CD14-positive monocyte (primary cell): ENCODE data around the gene KIAA0319L. TPM values are rescaled to one million over a fixed set of nuclear protein-coding genes. Genes with fewer than 3 reads are reported as not detected.

Source experiments
- DNase-seq, 3 donors: peaks; one replicate each; pipeline ENCODE4 v3.0.0-alpha.2; 2011 to 2022
- H2AFZ ChIP-seq: 2 replicates; pipeline ENCODE4 v1.6.0; 2012; ENCODE audit warnings: mild to moderate bottlenecking, low read depth, low read length, inconsistent platforms; ENCODE audit not compliant: insufficient read depth, poor library complexity, severe bottlenecking
- H3K27ac ChIP-seq, 2 donors: 1 replicate in 1 of 2; 2 replicates in 1 of 2; pipeline ENCODE4 v1.5.1; 2012 to 2013; ENCODE audit warnings: low read length in 2 of 2, control low read depth in 1 of 2, inconsistent platforms in 1 of 2, low read depth in 1 of 2, mild to moderate bottlenecking in 1 of 2
- H3K27me3 ChIP-seq, 2 donors: one replicate each; pipeline versions ENCODE4 v1.6.0 to v1.6.1; 2011 to 2013; ENCODE audit warnings: low read length in 2 of 2; ENCODE audit not compliant: control insufficient read depth in 2 of 2, insufficient read depth in 2 of 2
- H3K36me3 ChIP-seq, 2 donors: replicated peaks in 1 of 2; 1 replicate in 1 of 2; 2 replicates in 1 of 2; pipeline versions ENCODE4 v1.5.1 to v1.6.1; 2012 to 2013; ENCODE audit warnings: low read length in 2 of 2, control low read depth in 1 of 2, inconsistent platforms in 1 of 2, mild to moderate bottlenecking in 1 of 2; ENCODE audit not compliant: insufficient read depth in 2 of 2, control insufficient read depth in 1 of 2
- H3K4me1 ChIP-seq, 2 donors: 1 replicate in 1 of 2; 2 replicates in 1 of 2; pipeline versions ENCODE4 v1.5.1 to v1.6.1; 2012 to 2013; ENCODE audit warnings: low read length in 2 of 2, control low read depth in 1 of 2, inconsistent platforms in 1 of 2, mild to moderate bottlenecking in 1 of 2, moderate library complexity in 1 of 2; ENCODE audit not compliant: insufficient read depth in 2 of 2, control insufficient read depth in 1 of 2
- H3K4me2 ChIP-seq: replicated peaks from 2 replicates; pipeline ENCODE3; 2012; ENCODE audit warnings: low read length, moderate library complexity, mild to moderate bottlenecking; ENCODE audit not compliant: poor library complexity, severe bottlenecking; ENCODE audit errors: extremely low read depth
- H3K4me3 ChIP-seq, 3 experiments: fragments of 200-600 bp in 1 of 3; sonication (generic) in 1 of 3; replicated peaks in 1 of 3; 1 replicate in 2 of 3; 2 replicates in 1 of 3; pipeline ENCODE4 v1.5.1; 2011 to 2013; ENCODE audit warnings: low read length in 3 of 3, mild to moderate bottlenecking in 3 of 3, control low read depth in 2 of 3, low read depth in 2 of 3, inconsistent platforms in 1 of 3, moderate library complexity in 1 of 3
- H3K79me2 ChIP-seq: 2 replicates; pipeline ENCODE4 v1.6.0; 2012; ENCODE audit warnings: mild to moderate bottlenecking, control low read depth, inconsistent platforms, low read length, moderate library complexity; ENCODE audit not compliant: insufficient read depth
- H3K9ac ChIP-seq: 2 replicates; pipeline ENCODE4 v1.6.0; 2017; ENCODE audit warnings: low read length, mild to moderate bottlenecking; ENCODE audit not compliant: insufficient read depth, poor library complexity, severe bottlenecking
- H3K9me3 ChIP-seq, 2 donors: replicated peaks in 1 of 2; 1 replicate in 1 of 2; 2 replicates in 1 of 2; pipeline versions ENCODE4 v1.5.1 to v1.6.1; 2012 to 2013; ENCODE audit warnings: low read length in 2 of 2, control low read depth in 1 of 2; ENCODE audit not compliant: control insufficient read depth in 1 of 2, insufficient read depth in 1 of 2
- H4K20me1 ChIP-seq: 2 replicates; pipeline ENCODE4 v1.6.0; 2012; ENCODE audit warnings: mild to moderate bottlenecking, low read length, control low read depth, moderate library complexity; ENCODE audit not compliant: insufficient read depth
- H3K27ac Mint-ChIP-seq, 7 donors: one replicate each; pipeline ENCODE4 v1.8.0; 2020; ENCODE audit warnings: mild to moderate bottlenecking in 7 of 7, mixed read lengths in 7 of 7, moderate library complexity in 6 of 7, inconsistent platforms in 2 of 7
- H3K27me3 Mint-ChIP-seq, 3 donors: one replicate each; pipeline ENCODE4 v1.8.0; 2021 to 2022; ENCODE audit warnings: low read depth in 3 of 3, mild to moderate bottlenecking in 3 of 3, mixed read lengths in 3 of 3, moderate library complexity in 3 of 3, inconsistent platforms in 1 of 3
- H3K36me3 Mint-ChIP-seq, 2 donors: one replicate each; pipeline ENCODE4 v1.8.0; 2020; ENCODE audit warnings: mixed read lengths in 2 of 2, inconsistent platforms in 1 of 2, mild to moderate bottlenecking in 1 of 2
- H3K4me1 Mint-ChIP-seq: one replicate; pipeline ENCODE4 v1.8.0; 2020; ENCODE audit warnings: mild to moderate bottlenecking, mixed read lengths
- H3K4me3 Mint-ChIP-seq, 2 donors: one replicate each; pipeline ENCODE4 v1.8.0; 2020; ENCODE audit warnings: mild to moderate bottlenecking in 2 of 2, mixed read lengths in 2 of 2, moderate library complexity in 1 of 2
- H3K9me3 Mint-ChIP-seq, 7 donors: one replicate each; pipeline ENCODE4 v1.8.0; 2020 to 2022; ENCODE audit warnings: mixed read lengths in 7 of 7, mild to moderate bottlenecking in 6 of 7, moderate library complexity in 6 of 7, inconsistent platforms in 2 of 7
- WGBS: methylation state at CpG from one replicate; pipeline ENCODE4 v1.1.5; 2013; ENCODE audit warnings: missing lambda C conversion rate; ENCODE audit not compliant: insufficient coverage; 5-methylcytosine and 5-hydroxymethylcytosine counted together
- intact Hi-C, 2 donors: fragments of 100-400 bp; cut with micrococcal nuclease; formaldehyde crosslinking; loops; one replicate each; pipeline versions ENCODE4 v1.15.0 to v1.15.1; 2023
- polyA plus RNA-seq, 3 donors: library from polyadenylated mRNA; depleted of rRNA in 1 of 3; unstranded in 2 of 3; stranded (reverse) in 1 of 3; fragments of 300-500 nt in 2 of 3; fragments of >200 nt in 1 of 3; fragmentation: Illumina TruSeq in 2 of 3; gene quantifications; 1 replicate in 2 of 3; 2 replicates in 1 of 3; pipeline ENCODE4 v1.2.3, GENCODE V29; 2012 to 2021
- TF ChIP-seq, protein P1 (sequence below): fragments of 200-600 bp; IDR thresholded peaks from one replicate; pipeline ENCODE4 v1.8.0; 2022; ENCODE audit warnings: antibody characterized with exemption, mild to moderate bottlenecking

Gene KIAA0319L
- polyA plus RNA-seq, 3 donors = 20.6 to 75.3 (median 28.6) TPM

DNA sequence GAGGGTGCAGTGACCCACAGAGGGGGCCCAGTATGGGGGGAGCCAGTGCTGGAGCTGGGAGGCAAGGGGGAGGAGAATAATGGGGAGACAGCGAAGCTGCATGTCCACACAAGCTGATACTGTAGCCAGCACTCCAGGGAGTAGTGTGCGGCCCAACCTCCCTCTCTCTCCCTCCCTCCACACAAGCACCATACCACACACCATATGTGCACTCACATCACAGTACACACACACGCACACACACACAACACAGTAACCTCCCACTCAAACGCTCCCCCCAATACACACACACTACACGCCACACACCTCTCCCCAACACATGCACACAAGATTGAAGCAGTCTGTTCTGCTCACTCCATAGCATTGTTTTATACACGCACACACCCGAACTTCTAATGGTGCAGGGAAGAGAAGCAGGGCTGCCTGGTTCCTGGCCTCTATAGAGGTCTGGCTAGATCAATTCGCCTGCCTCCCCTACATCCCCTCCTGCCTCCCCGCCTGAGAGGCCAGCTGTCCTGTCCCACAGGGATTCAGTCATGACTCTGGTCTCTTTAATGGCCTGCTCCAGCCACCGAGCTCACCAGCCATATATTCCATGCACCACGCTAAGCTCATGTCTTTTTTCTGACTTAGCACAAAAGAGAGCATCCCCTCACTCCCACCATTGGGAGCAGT, 4.2 kb upstream of the KIAA0319L start:
- Mint-ChIP-seq H3K36me3 (peaks cover 41 to 50% of the 10 kb centered on the region in 2 donors), H3K27ac (no peak overlapping the region), H3K4me3 (no peak overlapping the region), H3K27me3 (no peaks in the 10 kb centered on the region), H3K4me1 (peaks cover 45% of the 10 kb centered on the region), H3K9me3 (no peaks in the 10 kb centered on the region)
- Histone ChIP-seq H4K20me1 (peaks cover 11% of the 10 kb centered on the region), H2AFZ (no peak overlapping the region), H3K4me3 (no peak overlapping the region), H3K9me3 (no peaks in the 10 kb centered on the region), H3K9ac (no peak overlapping the region), H3K4me2 (no peak overlapping the region), H3K27me3 (no peaks in the 10 kb centered on the region), H3K27ac (no peak overlapping the region), H3K36me3 (peaks cover 33 to 56% of the 10 kb centered on the region in 2 donors), H3K79me2 (peaks cover 10% of the 10 kb centered on the region), H3K4me1 (peaks cover 15 to 24% of the 10 kb centered on the region in 2 donors)
- intact Hi-C loops = loop anchor here in 1 of 2 donors (5.0 kb wide), 1 partner anchor 211 kb away; no protein-coding TSS in a partner anchor
- DNase-seq = no peak
- TF ChIP-seq, protein P1, sequence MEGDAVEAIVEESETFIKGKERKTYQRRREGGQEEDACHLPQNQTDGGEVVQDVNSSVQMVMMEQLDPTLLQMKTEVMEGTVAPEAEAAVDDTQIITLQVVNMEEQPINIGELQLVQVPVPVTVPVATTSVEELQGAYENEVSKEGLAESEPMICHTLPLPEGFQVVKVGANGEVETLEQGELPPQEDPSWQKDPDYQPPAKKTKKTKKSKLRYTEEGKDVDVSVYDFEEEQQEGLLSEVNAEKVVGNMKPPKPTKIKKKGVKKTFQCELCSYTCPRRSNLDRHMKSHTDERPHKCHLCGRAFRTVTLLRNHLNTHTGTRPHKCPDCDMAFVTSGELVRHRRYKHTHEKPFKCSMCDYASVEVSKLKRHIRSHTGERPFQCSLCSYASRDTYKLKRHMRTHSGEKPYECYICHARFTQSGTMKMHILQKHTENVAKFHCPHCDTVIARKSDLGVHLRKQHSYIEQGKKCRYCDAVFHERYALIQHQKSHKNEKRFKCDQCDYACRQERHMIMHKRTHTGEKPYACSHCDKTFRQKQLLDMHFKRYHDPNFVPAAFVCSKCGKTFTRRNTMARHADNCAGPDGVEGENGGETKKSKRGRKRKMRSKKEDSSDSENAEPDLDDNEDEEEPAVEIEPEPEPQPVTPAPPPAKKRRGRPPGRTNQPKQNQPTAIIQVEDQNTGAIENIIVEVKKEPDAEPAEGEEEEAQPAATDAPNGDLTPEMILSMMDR = no peak
- 94% methylated on average over 9 of the region's 11 CpGs for WGBS

DNA sequence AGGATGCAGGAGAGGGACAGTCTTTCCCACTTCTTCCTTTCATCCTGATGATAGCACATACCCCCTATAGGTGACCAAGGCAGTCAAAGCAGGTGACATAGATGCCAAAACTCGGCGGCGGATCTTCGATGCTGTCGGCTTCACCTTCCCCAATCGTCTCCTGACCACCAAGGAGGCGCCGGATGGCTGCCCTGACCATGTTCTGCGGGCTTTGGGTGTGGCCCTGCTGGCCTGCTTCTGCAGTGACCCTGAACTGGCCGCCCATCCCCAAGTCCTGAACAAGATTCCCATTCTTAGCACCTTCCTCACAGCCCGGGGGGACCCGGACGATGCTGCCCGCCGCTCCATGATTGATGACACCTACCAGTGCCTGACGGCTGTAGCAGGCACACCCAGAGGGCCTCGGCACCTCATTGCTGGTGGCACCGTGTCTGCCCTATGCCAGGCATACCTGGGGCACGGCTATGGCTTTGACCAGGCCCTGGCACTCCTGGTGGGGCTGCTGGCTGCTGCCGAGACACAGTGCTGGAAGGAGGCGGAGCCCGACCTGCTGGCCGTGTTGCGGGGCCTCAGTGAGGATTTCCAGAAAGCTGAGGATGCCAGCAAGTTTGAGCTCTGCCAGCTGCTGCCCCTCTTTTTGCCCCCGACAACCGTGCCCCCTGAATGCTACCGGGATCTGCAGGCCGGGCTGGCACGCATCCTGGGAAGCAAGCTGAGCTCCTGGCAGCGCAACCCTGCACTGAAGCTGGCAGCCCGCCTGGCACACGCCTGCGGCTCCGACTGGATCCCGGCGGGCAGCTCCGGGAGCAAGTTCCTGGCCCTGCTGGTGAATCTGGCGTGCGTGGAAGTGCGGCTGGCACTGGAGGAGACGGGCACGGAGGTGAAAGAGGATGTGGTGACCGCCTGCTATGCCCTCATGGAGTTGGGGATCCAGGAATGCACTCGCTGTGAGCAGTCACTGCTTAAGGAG, 3.3 kb upstream of the KIAA0319L start:
- DNase-seq = no peak
- Histone ChIP-seq H3K36me3 (peaks cover 30 to 48% of the 10 kb centered on the region in 2 donors), H3K27me3 (no peaks in the 10 kb centered on the region), H3K4me3 (no peak overlapping the region), H3K9ac (no peak overlapping the region), H3K4me1 (peaks cover 24 to 33% of the 10 kb centered on the region in 2 donors), H3K27ac (no peak overlapping the region), H3K9me3 (no peaks in the 10 kb centered on the region), H3K79me2 (peaks cover 19% of the 10 kb centered on the region), H2AFZ (no peak overlapping the region), H3K4me2 (no peak overlapping the region), H4K20me1 (peaks cover 19% of the 10 kb centered on the region)
- 89% methylated on average over 41 of the region's 44 CpGs for WGBS
- H3K27ac Mint-ChIP-seq = peak overlapping the region in 2 of 7 donors; percentile 43 to 59
- H3K4me3 Mint-ChIP-seq = no peak overlapping the region
- H3K4me1 Mint-ChIP-seq = peaks cover 54% of the 10 kb centered on the region
- TF ChIP-seq, protein P1 = no peak
- H3K36me3 Mint-ChIP-seq = peaks cover 38 to 45% of the 10 kb centered on the region in 2 donors
- H3K27me3 Mint-ChIP-seq = no peaks in the 10 kb centered on the region
- intact Hi-C loops = loop anchor here in 1 of 2 donors (5.0 kb wide), 1 partner anchor 212 kb away; no protein-coding TSS in a partner anchor
- H3K9me3 Mint-ChIP-seq = no peaks in the 10 kb centered on the region
